Ecto neural progenitor cell (in vitro differentiated cells): Measurements from ENCODE around the gene GNAL.

Source experiments
- DNase-seq: peaks from one replicate; pipeline ENCODE4 v3.0.0-alpha.2; 2018; ENCODE audit warnings: low spot score

The GNAL gene

DNA sequence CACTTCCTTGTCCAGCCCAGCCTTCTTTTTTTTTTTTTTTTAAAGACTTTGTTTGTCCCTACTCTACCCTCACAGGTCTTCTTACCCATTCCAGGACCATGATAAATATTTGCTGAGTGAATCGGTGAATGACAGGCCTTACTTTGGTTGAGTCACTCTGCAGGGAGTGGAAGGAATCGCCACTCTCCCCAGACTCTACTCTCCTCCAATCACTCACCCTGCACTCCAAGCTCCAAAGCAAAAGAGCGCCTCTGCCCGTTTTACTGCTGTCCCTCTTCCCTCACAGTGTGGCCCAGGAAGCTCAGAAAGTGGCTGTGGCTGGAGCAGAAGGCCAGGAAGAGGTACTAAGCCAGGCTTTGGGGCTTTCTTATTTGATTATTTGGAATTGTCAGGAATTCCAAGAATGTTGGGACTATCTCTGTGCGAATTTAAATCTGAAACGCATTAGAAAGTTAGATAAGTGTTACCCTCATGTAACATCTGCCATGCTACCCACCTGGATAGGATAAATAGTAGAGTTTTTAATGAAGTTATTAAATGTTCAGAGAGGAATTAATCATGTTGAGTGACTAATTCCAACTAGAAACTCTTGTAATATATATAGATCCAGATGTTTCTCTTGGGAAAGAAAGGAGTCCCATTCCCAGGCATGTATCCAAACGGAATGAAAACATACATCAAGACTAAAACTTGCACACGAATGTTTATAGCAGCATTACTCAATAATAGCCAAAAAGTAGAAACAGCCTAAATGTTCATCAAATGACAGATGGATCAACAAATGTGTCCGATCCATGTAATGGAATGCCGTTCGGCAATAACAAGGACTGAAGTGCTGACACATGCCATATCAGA lies 119.2 kb downstream of the GNAL start:
- DNase-seq, result no peak

DNA sequence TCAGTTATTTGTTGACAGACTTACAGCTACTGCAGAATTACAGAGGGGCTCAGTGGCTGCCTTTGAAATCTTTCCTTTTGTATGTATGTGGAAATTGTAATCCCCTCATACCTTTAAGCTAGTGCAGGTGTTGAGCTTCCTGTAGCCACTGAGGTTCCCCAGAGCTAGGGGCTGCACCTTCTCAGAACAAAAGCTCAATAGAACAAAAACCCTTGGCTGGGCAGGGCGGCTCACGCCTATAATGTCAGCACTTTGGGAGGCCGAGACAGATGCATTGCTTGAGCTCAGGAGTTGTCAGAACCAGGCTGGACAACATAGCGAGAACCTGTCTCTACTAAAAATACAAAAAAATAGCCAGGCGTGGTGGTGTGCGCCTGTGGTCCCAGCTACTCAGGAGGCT lies 120.8 kb downstream of the GNAL start:
- DNase-seq, result no peak

DNA sequence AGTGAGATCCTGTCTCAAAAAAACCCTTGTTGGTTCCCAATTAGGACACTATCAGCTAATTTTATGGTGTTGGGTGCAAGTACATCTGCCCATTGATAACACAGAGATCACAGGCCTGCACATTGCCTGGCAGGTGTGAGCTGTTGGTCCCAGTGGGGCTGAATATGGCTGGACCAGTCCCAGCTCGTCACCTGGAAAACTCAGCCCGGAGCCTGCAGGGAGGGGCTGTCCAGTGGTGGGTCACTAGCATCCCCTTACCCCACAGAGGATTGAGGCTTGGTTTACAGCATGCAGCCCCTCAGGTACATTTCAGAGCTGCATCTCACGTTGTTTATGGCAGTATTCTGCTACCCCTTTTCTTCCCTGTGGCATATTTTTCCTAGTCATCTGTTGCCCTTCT lies 121.3 kb downstream of the GNAL start:
- no peak for DNase-seq

DNA sequence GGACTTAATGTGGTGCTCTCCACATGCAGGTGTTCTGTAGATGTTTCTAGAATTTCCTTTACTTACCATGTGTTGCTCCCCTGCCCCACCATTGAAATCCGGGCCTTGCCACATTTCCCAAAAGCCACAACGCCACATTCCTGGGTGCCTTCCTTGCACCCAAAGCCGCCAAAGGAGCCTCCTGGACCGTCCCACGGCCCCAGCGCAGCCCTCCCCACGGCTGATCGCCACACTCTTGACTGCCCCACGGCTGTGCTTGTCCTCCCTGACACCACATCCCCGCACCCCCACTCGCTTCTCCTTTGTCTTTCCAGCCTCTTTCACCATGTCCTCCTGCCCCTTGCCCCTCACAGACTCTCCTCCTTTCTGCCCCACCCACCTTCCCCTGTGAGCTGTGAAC lies 121.9 kb downstream of the GNAL start:
- DNase-seq, result no peak

DNA sequence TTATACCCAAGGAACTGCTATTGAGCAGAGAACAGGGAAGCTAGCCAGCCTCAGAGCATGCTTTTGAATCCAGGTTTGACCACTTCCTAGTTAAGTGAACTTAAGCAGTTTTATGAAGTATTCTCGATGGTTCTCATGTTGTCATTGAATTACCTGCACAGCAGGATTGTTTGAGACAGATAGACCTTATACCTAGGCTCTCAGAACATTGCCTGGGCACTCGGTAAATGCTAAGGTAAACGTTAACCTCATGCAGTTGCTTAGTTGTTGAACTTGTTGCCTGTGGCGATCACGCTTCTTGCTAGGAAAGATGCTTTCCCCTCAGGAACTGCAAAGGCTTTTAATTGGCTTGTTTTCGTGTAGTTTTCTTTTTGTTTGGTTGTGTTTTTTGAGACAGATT lies 128.2 kb downstream of the GNAL start:
- no peak for DNase-seq

DNA sequence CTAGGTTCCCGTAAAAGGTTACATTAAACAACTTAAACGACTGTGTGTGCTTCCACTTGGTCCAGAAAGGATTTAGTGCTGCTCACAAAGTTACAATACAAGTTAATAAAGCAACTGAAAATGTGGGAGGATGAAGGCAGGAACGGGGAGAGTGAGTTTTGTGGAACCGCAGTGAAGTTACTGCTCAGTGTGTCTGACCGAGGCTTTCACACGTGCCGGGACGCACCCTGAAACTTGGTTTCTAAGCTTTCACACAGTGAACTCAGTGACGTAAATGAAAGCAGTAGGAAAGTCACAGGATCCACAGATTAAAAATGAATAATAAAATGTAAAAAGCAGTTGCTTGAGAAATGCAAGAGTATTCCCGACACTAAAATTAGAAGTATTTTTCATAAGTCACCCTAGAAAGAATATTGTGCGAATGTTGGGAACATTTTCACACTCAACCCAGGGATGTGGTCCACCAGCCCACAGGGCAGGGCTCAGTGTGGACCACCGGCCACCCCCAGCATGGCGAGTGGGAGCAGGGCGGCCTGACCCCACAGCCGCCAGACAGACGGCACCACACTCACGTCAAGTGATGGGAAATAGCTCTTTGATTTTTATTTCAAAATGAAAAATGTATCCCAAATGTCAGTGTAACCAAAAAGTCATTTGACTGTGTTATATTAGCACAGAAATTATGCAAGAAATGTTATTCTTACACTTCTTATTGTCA lies 129.6 kb downstream of the GNAL start:
- DNase-seq, result no peak

DNA sequence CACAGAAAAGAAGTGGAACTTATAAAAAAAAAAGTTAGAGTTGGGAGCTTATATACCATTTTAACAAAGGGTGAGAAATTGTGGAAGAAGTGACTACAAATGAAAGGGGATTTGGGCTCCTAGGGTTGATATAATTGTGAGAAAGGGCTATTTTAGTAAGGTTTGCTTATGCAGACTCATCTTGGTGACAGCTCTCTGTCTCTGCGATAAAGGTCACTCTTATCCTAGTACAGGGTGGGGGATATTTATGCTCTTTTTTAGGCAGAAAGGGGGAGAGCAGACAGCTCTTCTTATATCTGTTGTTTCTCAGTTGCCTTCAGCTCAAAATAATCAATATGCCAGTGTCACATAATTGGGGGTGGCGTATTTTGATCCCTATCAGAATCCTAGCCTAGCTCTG lies 130.9 kb downstream of the GNAL start:
- no peak for DNase-seq

DNA sequence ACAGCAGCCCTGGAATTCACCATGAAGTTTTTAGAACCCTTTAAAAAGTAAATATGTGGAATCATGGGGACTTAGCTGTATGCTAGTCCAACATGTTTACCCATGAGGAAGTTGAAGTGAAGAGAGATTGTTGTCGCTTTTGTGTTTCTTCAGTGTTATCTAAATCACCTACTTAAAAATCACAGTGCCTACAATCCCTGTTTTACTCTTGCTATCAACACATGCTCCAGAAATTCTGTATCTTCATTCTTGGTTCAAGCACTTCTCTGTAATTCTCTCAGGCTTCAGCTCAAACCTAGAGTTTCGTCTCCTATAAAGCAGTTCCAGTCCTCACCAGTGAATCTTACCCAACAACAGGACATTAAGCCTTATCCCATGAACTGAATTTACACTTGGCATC lies 131.6 kb downstream of the GNAL start:
- no peak for DNase-seq

DNA sequence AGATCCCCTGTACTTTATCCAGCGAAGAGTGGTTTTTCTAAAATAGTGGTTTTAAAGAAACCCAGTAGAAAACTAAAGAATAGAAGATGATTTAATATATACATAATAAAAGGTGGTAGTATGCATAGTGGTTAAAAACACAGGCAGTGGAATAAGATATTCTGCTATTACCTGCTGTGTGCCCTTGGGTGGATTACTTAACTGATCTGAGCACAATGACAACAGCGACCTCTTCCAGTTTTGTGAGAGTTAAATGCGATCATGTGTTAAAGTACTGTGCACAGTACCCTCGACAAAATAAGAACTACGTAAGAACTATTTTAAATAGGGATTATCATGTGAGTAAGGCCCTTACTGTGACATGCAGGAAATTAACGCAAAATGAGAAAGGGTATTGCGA lies 132.1 kb downstream of the GNAL start:
- DNase-seq, result no peak

DNA sequence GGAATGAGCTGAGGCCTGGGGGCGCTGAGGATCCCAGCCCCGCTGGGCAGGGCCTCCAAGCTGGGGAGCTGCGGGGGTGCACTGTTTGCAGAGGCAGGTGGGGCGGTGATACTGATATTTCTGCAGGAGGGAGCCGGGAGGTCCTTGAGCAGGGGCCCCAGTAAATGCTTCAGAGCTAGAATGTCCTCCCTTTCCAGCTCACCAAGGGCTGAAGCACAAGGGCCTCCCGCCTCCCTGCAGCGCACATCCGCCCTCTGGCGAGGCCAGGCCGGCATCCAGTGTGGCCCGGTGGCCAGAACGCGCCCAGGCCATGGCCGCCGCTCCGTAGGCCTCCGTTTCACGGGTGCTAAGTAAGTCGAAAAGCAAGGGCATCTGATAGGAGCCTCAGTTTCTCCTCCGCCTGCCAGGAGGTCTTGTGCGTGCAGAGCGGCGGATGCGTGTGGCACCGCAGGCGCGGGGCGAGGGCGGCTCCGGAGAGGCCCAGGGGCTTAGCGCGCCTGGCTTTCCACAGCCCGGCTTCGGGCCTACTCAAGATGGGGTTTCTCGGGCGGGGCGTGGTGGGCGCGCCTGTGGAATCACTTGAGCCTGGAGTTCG lies 132.7 kb downstream of the GNAL start:
- no peak for DNase-seq

DNA sequence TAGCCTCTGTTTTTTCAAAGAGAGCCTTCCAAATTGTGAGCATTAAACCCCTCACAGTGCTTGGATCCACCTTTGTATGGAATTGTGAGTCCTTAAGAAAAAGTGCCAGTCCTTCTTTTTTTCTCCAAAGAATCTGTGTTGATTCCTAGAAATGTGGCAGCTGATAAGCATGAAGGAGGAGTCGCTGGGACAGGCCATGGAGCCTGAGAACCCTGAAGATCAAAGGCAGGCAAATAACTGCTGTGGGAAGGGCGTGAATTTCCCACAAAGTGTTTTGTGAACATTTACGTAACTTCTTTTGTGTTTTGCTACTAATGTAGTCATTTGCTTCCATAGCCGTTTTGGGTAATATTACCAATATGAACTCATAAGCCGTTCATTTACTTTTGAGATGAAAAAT lies 134.5 kb downstream of the GNAL start:
- no peak for DNase-seq

DNA sequence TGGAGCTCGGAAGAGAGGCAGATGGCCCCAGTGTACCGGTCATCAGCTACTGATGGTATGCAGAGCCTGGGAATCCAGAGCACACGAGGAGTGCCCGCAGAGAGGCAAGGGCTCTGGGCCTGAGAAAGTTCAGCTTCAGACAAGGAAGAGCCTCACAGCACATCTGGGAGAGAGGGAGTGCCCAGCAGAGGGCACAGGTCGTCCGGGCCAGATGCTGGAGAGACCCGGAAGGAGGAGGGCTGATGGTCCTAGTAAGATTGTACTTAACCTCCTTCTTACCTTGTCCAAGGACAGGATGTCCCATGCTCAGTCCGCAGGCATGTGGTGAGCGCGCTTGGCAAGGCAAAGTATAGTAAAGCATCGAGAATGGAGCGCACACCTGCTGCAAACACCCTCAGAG lies 137.8 kb downstream of the GNAL start:
- no peak for DNase-seq

DNA sequence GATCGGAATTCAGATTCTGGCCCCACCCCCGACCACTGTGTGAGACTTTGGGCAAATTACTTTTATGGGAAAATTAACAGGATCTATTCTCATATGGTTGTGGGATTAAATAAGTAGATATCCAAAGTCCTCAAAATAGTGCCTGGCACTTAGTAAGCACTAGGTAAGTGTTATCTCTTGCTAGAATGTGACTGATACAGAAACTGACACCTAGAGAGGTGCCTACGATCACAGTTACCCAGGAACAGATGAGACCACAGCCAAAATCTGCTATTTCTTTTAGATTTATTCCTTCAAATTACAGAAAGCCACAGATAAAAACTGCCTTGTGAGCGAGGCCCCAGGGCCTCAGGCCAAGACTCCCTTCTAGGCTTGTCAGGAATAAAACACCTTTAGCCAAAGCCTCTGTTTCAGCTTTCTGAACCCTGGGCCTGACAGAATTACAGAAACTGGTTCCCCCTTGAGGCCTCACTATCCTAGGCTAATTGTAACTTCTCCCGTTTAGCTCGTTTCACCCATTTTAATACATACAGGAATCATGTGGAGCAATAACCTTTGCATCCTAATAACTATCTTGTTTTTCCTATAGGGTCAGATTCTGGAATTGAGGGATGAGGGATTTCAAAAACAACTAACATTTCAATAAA lies 139.8 kb downstream of the GNAL start:
- DNase-seq, result no peak

DNA sequence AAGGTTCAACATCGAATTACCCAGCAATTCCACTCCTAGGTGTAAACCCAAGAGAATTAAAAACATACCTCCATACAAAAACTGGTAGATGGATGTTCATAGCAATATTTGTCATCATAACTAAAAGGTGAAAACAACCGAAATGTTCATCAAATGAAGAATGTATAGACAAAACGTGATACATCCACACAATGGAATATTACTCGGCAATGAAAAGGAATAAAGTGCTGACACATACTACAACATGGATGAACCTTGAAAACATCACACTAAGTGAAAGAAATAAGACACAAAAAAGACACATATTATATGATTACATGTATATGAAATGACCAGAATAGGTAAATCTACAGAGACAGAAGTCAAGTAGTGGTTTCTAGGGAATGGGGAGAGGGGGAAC lies 141.5 kb downstream of the GNAL start:
- DNase-seq, result no peak

DNA sequence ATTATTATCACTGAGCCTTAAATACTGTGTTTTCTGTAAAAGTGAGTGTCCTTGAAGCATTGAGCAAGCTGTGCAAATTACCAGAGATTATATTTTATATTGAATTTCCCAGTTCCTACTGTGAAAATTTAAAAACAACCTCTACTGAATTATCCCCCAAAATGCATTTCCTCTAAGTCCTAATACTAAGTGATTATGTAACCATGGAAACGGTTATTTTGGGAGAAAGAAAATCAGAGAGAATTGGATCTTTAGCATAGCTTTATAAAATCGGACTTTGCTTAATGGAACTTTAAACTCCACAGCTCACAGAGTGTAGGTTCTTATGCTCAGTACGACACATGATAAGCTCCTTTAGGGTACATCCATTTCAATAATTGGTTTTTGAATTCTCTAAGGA lies 142.9 kb downstream of the GNAL start:
- DNase-seq, result no peak

DNA sequence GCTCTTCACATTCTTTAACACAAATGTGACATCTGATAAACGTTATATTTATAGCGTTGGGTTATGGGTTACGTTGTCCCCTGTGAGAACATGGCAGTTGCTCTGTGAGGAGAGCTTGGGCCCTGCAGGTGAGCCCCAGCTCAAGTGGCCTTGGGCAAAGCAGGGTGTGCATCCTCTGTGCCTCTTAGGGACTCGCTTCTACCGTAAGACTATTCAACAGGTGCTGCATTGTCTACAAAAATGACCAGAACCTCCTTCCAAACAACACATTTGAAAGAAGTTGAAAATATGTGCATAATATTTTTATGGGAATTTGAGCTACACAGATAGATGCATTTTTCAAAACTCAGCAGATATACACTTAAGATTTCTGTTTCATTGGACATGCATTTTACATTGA lies 145.7 kb downstream of the GNAL start:
- DNase-seq, result no peak

DNA sequence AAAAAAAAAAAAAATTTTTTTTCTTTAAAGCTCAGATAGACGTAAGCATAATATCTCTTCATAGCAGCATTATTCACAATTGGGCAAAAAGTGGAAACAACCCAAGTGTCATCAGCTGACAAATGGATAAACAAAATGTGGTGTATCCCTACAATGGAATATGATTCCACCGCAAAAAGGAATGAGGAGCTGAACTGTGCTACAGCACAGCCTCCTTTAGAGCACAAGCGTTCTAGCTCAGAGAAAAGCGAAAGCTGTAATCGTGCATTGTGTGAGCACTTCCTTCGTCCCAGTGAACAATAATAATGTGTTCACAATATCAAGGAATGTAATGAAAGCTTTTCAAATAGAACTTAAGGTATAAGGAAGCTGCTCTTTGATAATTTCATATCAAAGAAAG lies 150.5 kb downstream of the GNAL start:
- no peak for DNase-seq

DNA sequence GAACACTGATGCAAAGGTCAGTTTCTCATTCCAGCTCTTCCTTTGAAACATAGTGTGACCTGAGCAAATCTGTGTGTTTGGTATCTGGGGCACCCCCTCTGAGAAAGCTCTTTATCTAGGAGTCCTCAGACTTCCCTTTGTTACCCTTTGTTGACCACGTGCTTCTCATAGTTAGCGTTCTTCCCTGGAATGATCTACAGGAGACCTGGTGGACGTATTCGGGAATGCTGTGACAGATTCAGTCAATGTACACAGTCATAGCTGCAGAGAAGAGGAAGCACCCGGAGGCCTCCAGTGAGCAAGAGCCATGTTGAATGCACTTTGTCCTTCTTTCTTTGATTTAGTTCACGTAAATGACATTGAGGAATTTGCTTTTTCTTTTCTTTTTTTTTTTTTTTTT lies 151.4 kb downstream of the GNAL start:
- no peak for DNase-seq

DNA sequence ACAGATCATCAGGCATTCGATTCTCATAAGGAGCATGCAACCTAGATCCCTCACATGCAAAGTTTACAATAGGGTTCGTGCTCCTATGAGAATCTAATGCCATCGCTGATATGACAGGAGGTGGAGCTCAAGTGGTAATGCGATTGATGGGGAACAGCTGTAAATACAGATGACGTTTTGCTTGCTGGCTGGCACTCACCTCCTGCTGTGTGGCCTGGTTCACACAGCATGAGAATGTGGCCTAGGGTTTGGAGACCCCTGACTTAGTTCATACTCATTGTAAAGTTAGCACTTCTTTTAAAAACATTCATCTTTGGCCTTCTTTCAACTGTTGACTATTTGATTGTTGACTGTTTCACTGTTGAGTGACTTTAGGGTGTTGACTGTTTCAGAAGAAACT lies 153.5 kb downstream of the GNAL start:
- no peak for DNase-seq

DNA sequence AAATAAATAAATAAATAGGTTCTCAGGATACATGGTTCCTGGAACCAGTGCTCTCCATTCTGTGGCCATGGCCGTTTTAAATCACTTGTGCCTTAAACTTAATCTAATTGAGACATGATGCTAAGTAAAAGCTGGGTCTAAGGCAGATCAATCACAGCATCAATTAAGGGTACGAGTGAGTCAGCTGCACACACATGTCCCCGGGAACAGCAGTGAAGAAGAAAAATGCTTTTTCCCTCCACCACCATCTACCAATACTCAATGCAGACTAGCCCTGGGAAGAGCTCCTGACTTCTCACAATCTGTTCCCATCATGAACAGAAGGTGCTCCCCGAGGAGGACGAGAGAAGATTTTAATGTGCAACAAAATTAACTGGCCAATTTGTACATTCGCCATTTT lies 155.4 kb downstream of the GNAL start:
- no peak for DNase-seq

DNA sequence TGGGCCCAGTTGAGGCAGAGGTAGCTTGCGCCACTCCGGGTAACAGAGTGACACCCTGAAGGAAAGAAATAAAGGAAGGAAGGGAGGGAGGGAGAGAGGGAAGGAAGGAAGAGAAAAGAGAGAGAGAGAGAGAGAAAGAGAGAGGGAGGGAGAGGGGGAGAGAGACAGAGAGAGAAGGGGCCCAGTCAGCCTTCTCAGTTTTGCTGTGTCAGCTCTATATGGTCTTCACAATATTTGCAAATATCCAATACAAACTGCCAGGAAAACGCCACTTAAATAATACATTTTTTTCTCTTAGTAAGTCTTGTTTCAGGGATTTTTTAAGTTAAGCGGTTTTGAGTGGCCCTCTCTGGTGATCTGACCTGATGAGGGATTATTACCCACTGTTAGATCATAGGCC lies 156.6 kb downstream of the GNAL start:
- DNase-seq, result no peak

DNA sequence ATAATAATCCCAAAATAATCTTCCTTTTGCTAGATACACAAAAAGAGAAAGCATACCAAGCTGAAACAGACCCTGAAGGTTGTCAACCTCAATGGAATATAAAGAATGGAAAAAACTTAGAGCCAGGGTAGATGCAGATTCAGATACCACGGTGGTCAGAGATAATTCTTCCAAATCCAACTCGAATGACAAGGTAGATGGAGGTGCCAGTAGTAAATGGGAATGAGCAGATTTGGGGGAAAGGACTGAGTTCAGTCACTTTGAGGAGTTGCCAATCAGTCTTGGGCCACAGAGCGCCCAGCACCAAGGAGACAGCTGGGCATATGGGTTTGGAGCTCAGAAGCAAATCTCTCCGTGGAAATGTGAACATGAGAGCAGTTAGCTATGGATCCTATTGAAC lies 158.7 kb downstream of the GNAL start:
- no peak for DNase-seq

DNA sequence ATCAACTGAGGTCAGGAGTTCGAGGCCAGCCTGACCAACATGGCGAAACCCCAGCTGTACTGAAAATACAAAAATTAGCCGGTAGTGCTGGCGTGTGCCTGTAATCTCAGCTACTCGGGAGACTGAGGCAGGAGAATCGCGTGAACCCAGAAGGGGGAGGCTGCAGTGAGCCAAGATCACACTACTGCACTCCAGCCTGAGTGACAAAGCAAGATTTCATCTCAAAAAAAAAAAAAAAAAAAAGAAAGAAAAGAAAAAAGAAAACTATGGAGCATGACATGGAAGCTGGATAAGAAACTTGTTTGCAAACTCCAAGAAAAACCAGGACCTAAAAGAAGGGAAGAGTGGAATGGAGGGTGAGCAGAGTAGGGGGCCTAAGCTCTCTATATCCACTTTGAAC lies 160.2 kb downstream of the GNAL start:
- no peak for DNase-seq
